HEK293 (cell line): ENCODE data around the gene FRAS1.

Experiments used
- CTCF ChIA-PET: fragments of 350-600 bp; formaldehyde crosslinking; extraction: SDS; loops from one replicate; lab custom pipeline; 2021; ENCODE audit warnings: antibody characterized with exemption; lab: Yijun Ruan, JAX
- POLR2A ChIA-PET: fragments of 300-600 bp; formaldehyde crosslinking; extraction: SDS; loops from one replicate; lab custom pipeline; 2020; ENCODE audit warnings: antibody characterized with exemption, inconsistent platforms; lab: Yijun Ruan, JAX
- H3K27ac ChIP-seq: fragments of 200-500 bp; sonication (Bioruptor generic); 2 replicates; pipeline ENCODE4 v1.5.1; 2014; ENCODE audit warnings: low read depth, low read length, control low read depth, inconsistent platforms; ENCODE audit errors: extremely low read depth
- H3K36me3 ChIP-seq, 2 experiments: fragments of 200-500 bp in 1 of 2; sonication (Bioruptor generic) in 1 of 2; 1 replicate in 1 of 2; 2 replicates in 1 of 2; pipeline ENCODE4 v1.5.1; 2014 to 2017; ENCODE audit warnings: inconsistent platforms in 2 of 2, low read length in 2 of 2; ENCODE audit not compliant: control insufficient read depth in 2 of 2, insufficient read depth in 1 of 2
- H3K4me1 ChIP-seq: fragments of 200-500 bp; sonication (Bioruptor generic); 2 replicates; pipeline ENCODE4 v1.5.1; 2014; ENCODE audit warnings: mild to moderate bottlenecking, low read length, inconsistent platforms; ENCODE audit not compliant: control insufficient read depth, insufficient read depth
- H3K4me3 ChIP-seq: 2 replicates; pipeline ENCODE4 v1.5.1; 2011; ENCODE audit warnings: low read depth, mild to moderate bottlenecking, control low read depth, low read length, moderate library complexity
- H3K9me3 ChIP-seq: fragments of 200-500 bp; sonication (Bioruptor generic); 2 replicates; pipeline ENCODE4 v1.5.1; 2014; ENCODE audit warnings: low read depth, low read length, inconsistent platforms; ENCODE audit not compliant: control insufficient read depth, insufficient read depth
- BCL11B ChIP-seq: fragments of 450-650 bp; formaldehyde crosslinking; IDR thresholded peaks from 2 replicates; pipeline ENCODE4 v1.5.1; 2016; ENCODE audit warnings: low read depth, missing biosample characterization, missing genetic modification characterization
- GFI1B ChIP-seq: fragments of 450-650 bp; formaldehyde crosslinking; IDR thresholded peaks from 2 replicates; pipeline ENCODE4 v1.5.1; 2016; ENCODE audit warnings: missing biosample characterization, missing genetic modification characterization
- HOXD13 ChIP-seq: sonication (generic); formaldehyde crosslinking; IDR thresholded peaks from 2 replicates; pipeline ENCODE4 v1.8.0; 2022; ENCODE audit warnings: missing genetic modification reagents, borderline replicate concordance
- KLF1 ChIP-seq: fragments of 450-650 bp; formaldehyde crosslinking; IDR thresholded peaks from 2 replicates; pipeline ENCODE4 v1.5.1; 2016; ENCODE audit warnings: missing biosample characterization, missing genetic modification characterization
- MEIS1 ChIP-seq: sonication (generic); formaldehyde crosslinking; IDR thresholded peaks from 2 replicates; pipeline ENCODE4 v1.8.1; 2022; ENCODE audit warnings: missing genetic modification reagents, mild to moderate bottlenecking, borderline replicate concordance
- OVOL3 ChIP-seq: fragments of 450-650 bp; formaldehyde crosslinking; IDR thresholded peaks from 2 replicates; pipeline ENCODE4 v1.5.1; 2016; ENCODE audit warnings: missing biosample characterization, missing genetic modification characterization
- PRDM6 ChIP-seq: fragments of 450-650 bp; formaldehyde crosslinking; IDR thresholded peaks from 2 replicates; pipeline ENCODE4 v1.5.1; 2017; ENCODE audit warnings: missing biosample characterization, missing genetic modification characterization
- RBAK ChIP-seq: fragments of 450-650 bp; formaldehyde crosslinking; IDR thresholded peaks from 2 replicates; pipeline ENCODE4 v1.5.1; 2016; ENCODE audit warnings: missing biosample characterization, missing genetic modification characterization
- WT1 ChIP-seq: fragments of 450-650 bp; formaldehyde crosslinking; IDR thresholded peaks from 2 replicates; pipeline ENCODE4 v1.5.1; 2016; ENCODE audit warnings: missing biosample characterization, missing genetic modification characterization
- ZNF121 ChIP-seq: fragments of 450-650 bp; formaldehyde crosslinking; IDR thresholded peaks from 2 replicates; pipeline ENCODE4 v1.5.1; 2016; ENCODE audit warnings: missing biosample characterization, missing genetic modification characterization
- ZNF140 ChIP-seq: fragments of 450-650 bp; formaldehyde crosslinking; IDR thresholded peaks from 2 replicates; pipeline ENCODE4 v1.5.1; 2016; ENCODE audit warnings: missing biosample characterization, missing genetic modification characterization
- ZNF175 ChIP-seq: fragments of 450-650 bp; formaldehyde crosslinking; IDR thresholded peaks from 2 replicates; pipeline ENCODE4 v1.5.1; 2016; ENCODE audit warnings: missing biosample characterization, missing genetic modification characterization
- ZNF521 ChIP-seq: fragments of 450-650 bp; formaldehyde crosslinking; IDR thresholded peaks from 2 replicates; pipeline ENCODE4 v1.5.1; 2017; ENCODE audit warnings: missing biosample characterization, mild to moderate bottlenecking, missing genetic modification characterization
- ZNF548 ChIP-seq: fragments of 450-650 bp; formaldehyde crosslinking; IDR thresholded peaks from 2 replicates; pipeline ENCODE4 v1.5.1; 2016; ENCODE audit warnings: missing biosample characterization, missing genetic modification characterization
- ZNF561 ChIP-seq: fragments of 450-650 bp; IDR thresholded peaks from 2 replicates; pipeline ENCODE4 v1.5.1; 2018; ENCODE audit warnings: missing biosample characterization, missing genetic modification characterization, borderline replicate concordance
- ZNF596 ChIP-seq: fragments of 450-650 bp; IDR thresholded peaks from 2 replicates; pipeline ENCODE4 v1.5.0; 2018; ENCODE audit warnings: missing biosample characterization, mild to moderate bottlenecking, missing genetic modification characterization, moderate library complexity
- ZNF624 ChIP-seq: fragments of 450-650 bp; formaldehyde crosslinking; IDR thresholded peaks from 2 replicates; pipeline ENCODE4 v1.5.1; 2017; ENCODE audit warnings: missing biosample characterization, missing genetic modification characterization
- ZNF777 ChIP-seq: fragments of 450-650 bp; formaldehyde crosslinking; IDR thresholded peaks from 2 replicates; pipeline ENCODE4 v1.5.1; 2017; ENCODE audit warnings: missing biosample characterization, missing genetic modification characterization, borderline replicate concordance
- ZSCAN16 ChIP-seq: fragments of 450-650 bp; formaldehyde crosslinking; IDR thresholded peaks from 2 replicates; pipeline ENCODE4 v1.5.1; 2016; ENCODE audit warnings: missing biosample characterization, missing genetic modification characterization
- ZXDB ChIP-seq: fragments of 450-650 bp; formaldehyde crosslinking; IDR thresholded peaks from 2 replicates; pipeline ENCODE4 v1.5.1; 2016; ENCODE audit warnings: missing biosample characterization, missing genetic modification characterization
- TF ChIP-seq, protein P1 (sequence below): fragments of 450-650 bp; formaldehyde crosslinking; IDR thresholded peaks from 2 replicates; pipeline ENCODE4 v1.5.1; 2016; ENCODE audit warnings: missing biosample characterization, missing genetic modification characterization
- TF ChIP-seq, protein P2 (sequence below): fragments of 450-650 bp; formaldehyde crosslinking; IDR thresholded peaks from 2 replicates; pipeline ENCODE4 v1.5.1; 2016; ENCODE audit warnings: missing biosample characterization, missing genetic modification characterization
- TF ChIP-seq, protein P3 (sequence below): fragments of 450-650 bp; formaldehyde crosslinking; IDR thresholded peaks from 2 replicates; pipeline ENCODE4 v1.5.1; 2016; ENCODE audit warnings: missing biosample characterization, missing genetic modification characterization
- TF ChIP-seq, protein P4 (sequence below): fragments of 450-650 bp; formaldehyde crosslinking; IDR thresholded peaks from 2 replicates; pipeline ENCODE4 v1.5.1; 2016; ENCODE audit warnings: missing biosample characterization, missing genetic modification characterization

Gene FRAS1

GRCh38 chr4:78078101-78078500 is 21.0 kb downstream of the FRAS1 start:
- no peaks in the 10 kb centered on the region for H3K9me3 ChIP-seq
- no peaks in the 10 kb centered on the region for H3K4me1 ChIP-seq
- H3K36me3 ChIP-seq = no peaks in the 10 kb centered on the region
- TF ChIP-seq PRDM6 (tag by site-specific recombination) (no peak), ZNF140 (tag by site-specific recombination) (no peak), ZXDB (tag by site-specific recombination) (no peak), ZNF521 (tag by site-specific recombination) (no peak), ZNF548 (tag by site-specific recombination) (no peak), BCL11B (no peak), GFI1B (tag by site-specific recombination) (no peak), HOXD13 (no peak), OVOL3 (tag by site-specific recombination) (no peak), ZNF624 (tag by site-specific recombination) (no peak), RBAK (tag by site-specific recombination) (no peak), ZNF596 (tag by site-specific recombination) (no peak), ZNF561 (tag by site-specific recombination) (no peak), ZSCAN16 (tag by site-specific recombination) (no peak), WT1 (tag by site-specific recombination) (no peak)
- TF ChIP-seq, protein P1, sequence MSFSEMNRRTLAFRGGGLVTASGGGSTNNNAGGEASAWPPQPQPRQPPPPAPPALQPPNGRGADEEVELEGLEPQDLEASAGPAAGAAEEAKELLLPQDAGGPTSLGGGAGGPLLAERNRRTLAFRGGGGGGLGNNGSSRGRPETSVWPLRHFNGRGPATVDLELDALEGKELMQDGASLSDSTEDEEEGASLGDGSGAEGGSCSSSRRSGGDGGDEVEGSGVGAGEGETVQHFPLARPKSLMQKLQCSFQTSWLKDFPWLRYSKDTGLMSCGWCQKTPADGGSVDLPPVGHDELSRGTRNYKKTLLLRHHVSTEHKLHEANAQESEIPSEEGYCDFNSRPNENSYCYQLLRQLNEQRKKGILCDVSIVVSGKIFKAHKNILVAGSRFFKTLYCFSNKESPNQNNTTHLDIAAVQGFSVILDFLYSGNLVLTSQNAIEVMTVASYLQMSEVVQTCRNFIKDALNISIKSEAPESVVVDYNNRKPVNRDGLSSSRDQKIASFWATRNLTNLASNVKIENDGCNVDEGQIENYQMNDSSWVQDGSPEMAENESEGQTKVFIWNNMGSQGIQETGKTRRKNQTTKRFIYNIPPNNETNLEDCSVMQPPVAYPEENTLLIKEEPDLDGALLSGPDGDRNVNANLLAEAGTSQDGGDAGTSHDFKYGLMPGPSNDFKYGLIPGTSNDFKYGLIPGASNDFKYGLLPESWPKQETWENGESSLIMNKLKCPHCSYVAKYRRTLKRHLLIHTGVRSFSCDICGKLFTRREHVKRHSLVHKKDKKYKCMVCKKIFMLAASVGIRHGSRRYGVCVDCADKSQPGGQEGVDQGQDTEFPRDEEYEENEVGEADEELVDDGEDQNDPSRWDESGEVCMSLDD = no peak
- no peak overlapping the region for H3K4me3 ChIP-seq
- no peak overlapping the region for H3K27ac ChIP-seq
- POLR2A ChIA-PET = no interaction called here
- CTCF ChIA-PET = no interaction called here

DNA sequence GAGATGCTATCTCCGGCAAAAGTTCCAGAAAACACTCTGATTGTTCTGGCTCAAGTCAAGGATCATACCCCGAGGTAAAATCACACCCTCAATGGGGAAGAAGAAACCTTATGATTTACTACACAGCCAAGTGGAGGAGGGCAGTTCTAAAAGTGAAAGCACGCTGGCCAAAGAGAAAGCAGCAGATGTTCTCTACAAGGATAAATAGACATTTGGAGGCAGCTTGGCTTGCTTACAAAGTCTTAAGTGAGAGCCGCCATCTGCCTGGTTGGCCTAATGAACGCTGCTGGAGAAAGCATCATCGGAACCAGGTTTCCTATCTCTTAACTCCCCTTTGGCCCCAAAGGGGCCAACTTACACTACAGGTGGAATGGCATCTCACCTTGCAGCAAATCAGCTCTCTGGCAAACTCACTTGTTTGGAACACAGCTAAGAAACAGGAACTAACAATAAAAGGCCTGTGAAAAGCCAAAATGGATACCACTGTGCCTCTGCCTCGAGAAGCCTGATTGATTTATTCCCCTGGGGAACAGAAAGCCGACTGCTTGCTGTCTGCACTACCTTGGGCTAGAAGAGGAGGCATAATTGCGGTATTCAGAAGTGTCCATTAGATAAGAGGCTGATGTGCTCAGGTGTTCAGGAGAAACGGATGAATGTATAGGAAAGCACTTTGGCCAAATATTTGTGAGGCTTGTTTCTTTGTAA is 22.8 kb downstream of the FRAS1 start:
- ChIA-PET POLR2A (interaction anchor here (0.6 kb wide), 1 partner anchor 20 kb away, joined by 3 read pairs; no protein-coding TSS in a partner anchor), CTCF (interaction anchor here (0.6 kb wide), 1 partner anchor 20 kb away, joined by 4 read pairs; no protein-coding TSS in a partner anchor)
- no peak for TF ChIP-seq ZNF777 (tag by site-specific recombination)
- no peak for TF ChIP-seq ZXDB (tag by site-specific recombination)
- no peak for TF ChIP-seq KLF1 (tag by site-specific recombination)
- no peak for TF ChIP-seq MEIS1 (CRISPR knock-in tag)
- TF ChIP-seq ZNF121 (tag by site-specific recombination) = no peak
- TF ChIP-seq, protein P2, sequence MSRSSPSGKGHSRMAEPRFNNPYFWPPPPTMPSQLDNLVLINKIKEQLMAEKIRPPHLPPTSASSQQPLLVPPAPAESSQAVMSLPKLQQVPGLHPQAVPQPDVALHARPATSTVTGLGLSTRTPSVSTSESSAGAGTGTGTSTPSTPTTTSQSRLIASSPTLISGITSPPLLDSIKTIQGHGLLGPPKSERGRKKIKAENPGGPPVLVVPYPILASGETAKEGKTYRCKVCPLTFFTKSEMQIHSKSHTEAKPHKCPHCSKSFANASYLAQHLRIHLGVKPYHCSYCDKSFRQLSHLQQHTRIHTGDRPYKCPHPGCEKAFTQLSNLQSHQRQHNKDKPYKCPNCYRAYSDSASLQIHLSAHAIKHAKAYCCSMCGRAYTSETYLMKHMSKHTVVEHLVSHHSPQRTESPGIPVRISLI (tag by site-specific recombination) = no peak
- no peak for TF ChIP-seq ZNF175 (tag by site-specific recombination)
- TF ChIP-seq, protein P3, sequence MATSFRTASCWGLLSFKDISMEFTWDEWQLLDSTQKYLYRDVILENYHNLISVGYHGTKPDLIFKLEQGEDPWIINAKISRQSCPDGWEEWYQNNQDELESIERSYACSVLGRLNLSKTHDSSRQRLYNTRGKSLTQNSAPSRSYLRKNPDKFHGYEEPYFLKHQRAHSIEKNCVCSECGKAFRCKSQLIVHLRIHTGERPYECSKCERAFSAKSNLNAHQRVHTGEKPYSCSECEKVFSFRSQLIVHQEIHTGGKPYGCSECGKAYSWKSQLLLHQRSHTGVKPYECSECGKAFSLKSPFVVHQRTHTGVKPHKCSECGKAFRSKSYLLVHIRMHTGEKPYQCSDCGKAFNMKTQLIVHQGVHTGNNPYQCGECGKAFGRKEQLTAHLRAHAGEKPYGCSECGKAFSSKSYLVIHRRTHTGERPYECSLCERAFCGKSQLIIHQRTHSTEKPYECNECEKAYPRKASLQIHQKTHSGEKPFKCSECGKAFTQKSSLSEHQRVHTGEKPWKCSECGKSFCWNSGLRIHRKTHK (tag by site-specific recombination) = no peak
- TF ChIP-seq, protein P4, sequence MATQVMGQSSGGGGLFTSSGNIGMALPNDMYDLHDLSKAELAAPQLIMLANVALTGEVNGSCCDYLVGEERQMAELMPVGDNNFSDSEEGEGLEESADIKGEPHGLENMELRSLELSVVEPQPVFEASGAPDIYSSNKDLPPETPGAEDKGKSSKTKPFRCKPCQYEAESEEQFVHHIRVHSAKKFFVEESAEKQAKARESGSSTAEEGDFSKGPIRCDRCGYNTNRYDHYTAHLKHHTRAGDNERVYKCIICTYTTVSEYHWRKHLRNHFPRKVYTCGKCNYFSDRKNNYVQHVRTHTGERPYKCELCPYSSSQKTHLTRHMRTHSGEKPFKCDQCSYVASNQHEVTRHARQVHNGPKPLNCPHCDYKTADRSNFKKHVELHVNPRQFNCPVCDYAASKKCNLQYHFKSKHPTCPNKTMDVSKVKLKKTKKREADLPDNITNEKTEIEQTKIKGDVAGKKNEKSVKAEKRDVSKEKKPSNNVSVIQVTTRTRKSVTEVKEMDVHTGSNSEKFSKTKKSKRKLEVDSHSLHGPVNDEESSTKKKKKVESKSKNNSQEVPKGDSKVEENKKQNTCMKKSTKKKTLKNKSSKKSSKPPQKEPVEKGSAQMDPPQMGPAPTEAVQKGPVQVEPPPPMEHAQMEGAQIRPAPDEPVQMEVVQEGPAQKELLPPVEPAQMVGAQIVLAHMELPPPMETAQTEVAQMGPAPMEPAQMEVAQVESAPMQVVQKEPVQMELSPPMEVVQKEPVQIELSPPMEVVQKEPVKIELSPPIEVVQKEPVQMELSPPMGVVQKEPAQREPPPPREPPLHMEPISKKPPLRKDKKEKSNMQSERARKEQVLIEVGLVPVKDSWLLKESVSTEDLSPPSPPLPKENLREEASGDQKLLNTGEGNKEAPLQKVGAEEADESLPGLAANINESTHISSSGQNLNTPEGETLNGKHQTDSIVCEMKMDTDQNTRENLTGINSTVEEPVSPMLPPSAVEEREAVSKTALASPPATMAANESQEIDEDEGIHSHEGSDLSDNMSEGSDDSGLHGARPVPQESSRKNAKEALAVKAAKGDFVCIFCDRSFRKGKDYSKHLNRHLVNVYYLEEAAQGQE (tag by site-specific recombination) = no peak

More for the DNA sequence above, 22.8 kb downstream of the FRAS1 start:
- H3K36me3 ChIP-seq = no peaks in the 10 kb centered on the region
- H3K4me1 ChIP-seq = no peaks in the 10 kb centered on the region
- no peak overlapping the region for H3K27ac ChIP-seq
- H3K4me3 ChIP-seq = no peak overlapping the region
- no peaks in the 10 kb centered on the region for H3K9me3 ChIP-seq
